ENCODE data around the gene CDYL2.

DNA sequence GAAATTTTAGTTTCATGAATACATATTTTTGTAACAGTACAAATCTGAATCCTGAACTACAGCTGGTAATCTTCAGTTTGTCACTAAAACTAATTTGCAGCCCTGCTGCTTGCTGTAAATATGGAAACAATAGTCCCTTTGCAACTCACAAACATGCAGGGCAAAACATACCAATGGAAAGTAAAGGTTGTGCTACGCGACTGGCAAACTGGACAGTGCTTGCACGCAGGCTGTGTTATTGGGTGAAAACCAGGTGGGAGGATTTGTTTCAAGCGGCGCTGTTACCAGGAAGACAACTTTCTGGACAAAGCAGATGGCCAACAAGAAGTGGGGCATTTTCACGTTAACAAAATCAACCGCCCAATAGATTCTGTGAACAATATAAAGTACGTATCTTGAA is 93.5 kb downstream of the CDYL2 start:
- TF ChIP-seq, protein P1, sequence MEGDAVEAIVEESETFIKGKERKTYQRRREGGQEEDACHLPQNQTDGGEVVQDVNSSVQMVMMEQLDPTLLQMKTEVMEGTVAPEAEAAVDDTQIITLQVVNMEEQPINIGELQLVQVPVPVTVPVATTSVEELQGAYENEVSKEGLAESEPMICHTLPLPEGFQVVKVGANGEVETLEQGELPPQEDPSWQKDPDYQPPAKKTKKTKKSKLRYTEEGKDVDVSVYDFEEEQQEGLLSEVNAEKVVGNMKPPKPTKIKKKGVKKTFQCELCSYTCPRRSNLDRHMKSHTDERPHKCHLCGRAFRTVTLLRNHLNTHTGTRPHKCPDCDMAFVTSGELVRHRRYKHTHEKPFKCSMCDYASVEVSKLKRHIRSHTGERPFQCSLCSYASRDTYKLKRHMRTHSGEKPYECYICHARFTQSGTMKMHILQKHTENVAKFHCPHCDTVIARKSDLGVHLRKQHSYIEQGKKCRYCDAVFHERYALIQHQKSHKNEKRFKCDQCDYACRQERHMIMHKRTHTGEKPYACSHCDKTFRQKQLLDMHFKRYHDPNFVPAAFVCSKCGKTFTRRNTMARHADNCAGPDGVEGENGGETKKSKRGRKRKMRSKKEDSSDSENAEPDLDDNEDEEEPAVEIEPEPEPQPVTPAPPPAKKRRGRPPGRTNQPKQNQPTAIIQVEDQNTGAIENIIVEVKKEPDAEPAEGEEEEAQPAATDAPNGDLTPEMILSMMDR (IDR thresholded peaks at IDR 0.05; ENCODE audit: extremely low read depth in 1 of 2, insufficient read depth in 1 of 2, low read depth in 1 of 2, low read length in 2 of 2), result no peak
- TF ChIP-seq, protein P2, sequence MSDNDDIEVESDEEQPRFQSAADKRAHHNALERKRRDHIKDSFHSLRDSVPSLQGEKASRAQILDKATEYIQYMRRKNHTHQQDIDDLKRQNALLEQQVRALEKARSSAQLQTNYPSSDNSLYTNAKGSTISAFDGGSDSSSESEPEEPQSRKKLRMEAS (IDR thresholded peaks at IDR 0.05; ENCODE audit: insufficient read depth, insufficient read length), result no peak
- no peak for TF ChIP-seq EZH2 (IDR thresholded peaks at IDR 0.05; ENCODE audit: borderline replicate concordance, low read depth, low read length, severe bottlenecking)
- TF ChIP-seq POLR2A (IDR thresholded peaks at IDR 0.05; ENCODE audit: low read depth, low read length), result no peak
- TF ChIP-seq POLR2AphosphoS5 (IDR thresholded peaks at IDR 0.05; ENCODE audit: insufficient read depth, low read depth, low read length), result no peak
- no peak for TF ChIP-seq GATA2 (IDR thresholded peaks at IDR 0.05; ENCODE audit: insufficient read depth, insufficient read length, low read depth, low read length)
- no peak for TF ChIP-seq MYC (IDR thresholded peaks at IDR 0.05; ENCODE audit: low read depth, low read length)
- TF ChIP-seq FOS (IDR thresholded peaks at IDR 0.05; ENCODE audit: borderline replicate concordance, insufficient read depth, low read length), result no peak
- no peak for TF ChIP-seq JUN (IDR thresholded peaks at IDR 0.05; ENCODE audit: borderline replicate concordance, insufficient read depth, insufficient read length, low read depth)
